ENCODE results near the gene FUS. TPM values are rescaled to one million over a fixed set of nuclear protein-coding genes. Genes with fewer than 3 reads are reported as not detected.

Gene FUS
- total and polyA plus RNA-seq, 2 of the 8 experiments (the other 6 are each of a cell fraction or from before 2014, with no cell fraction given), result 484 to 685 TPM

DNA sequence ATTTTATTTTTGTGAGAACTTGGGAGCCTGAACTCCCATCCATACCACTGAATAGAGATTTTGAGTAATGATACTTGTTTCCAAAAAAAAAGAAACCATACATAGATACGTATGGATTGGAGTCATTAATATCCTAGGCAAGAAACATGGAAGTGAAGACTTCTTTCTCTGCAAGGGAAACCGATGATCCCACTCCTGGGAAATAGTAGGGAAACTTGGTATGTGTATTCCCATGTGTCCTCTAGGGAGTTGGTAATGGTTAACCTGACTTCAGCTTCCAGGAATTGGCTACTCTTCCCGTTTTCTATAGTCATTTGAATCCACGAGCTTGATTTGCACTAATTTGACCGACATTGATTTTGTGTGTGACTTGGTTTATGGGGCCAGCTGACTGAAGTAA lies 5.4 kb downstream of the FUS start:
- Histone ChIP-seq H2AK5ac (ENCODE audit: low read depth, low read length) (no peak overlapping the region), H3K79me1 (ENCODE audit: low read depth, low read length) (peaks cover 12% of the 10 kb centered on the region), H3K27ac (ENCODE audit: low read depth, low read length) (no peak overlapping the region), H3K9ac (replicated peaks in 1 of 4; ENCODE audit: extremely low read depth in 1 of 4, low read depth in 3 of 4, low read length in 3 of 4) (no peak overlapping the region), H3K18ac (ENCODE audit: extremely low read depth, low read length) (no peak overlapping the region), H3K14ac (ENCODE audit: insufficient read length) (no peak overlapping the region), H3K56ac (replicated peaks; ENCODE audit: insufficient read length, low read depth, low read length) (no peak overlapping the region), H4K5ac (ENCODE audit: insufficient read length, low read depth, low read length) (no peak overlapping the region), H2BK12ac (ENCODE audit: low read depth, low read length) (no peak overlapping the region), H2BK15ac (ENCODE audit: low read length) (no peak overlapping the region), H3K27me3 (replicated peaks in 1 of 4; ENCODE audit: control insufficient read depth in 3 of 4, extremely low read depth in 1 of 4, insufficient read depth in 3 of 4, low read length in 3 of 4) (no peaks in the 10 kb centered on the region), H3K23ac (ENCODE audit: insufficient read length) (no peak overlapping the region), H3K4me3 (ENCODE audit: extremely low read depth in 1 of 4, insufficient read depth in 2 of 4, low read depth in 3 of 4, low read length in 4 of 4) (no peak overlapping the region), H4K91ac (replicated peaks; ENCODE audit: insufficient read length, low read length) (no peak overlapping the region), H2AFZ (ENCODE audit: low read length) (no peak overlapping the region), H3K4me1 (replicated peaks in 1 of 4; ENCODE audit: control insufficient read depth in 3 of 4, insufficient read depth in 4 of 4, low read length in 3 of 4) (peaks cover 0 to 5% (median 1%) of the 10 kb centered on the region in 4 experiments; a peak in 5 of 7 replicates), H4K8ac (ENCODE audit: extremely low read depth, insufficient read depth, low read length) (no peak overlapping the region), H2BK120ac (replicated peaks; ENCODE audit: low read depth, low read length) (no peak overlapping the region), H3K4ac (replicated peaks; ENCODE audit: insufficient read length, low read depth, low read length) (no peak overlapping the region), H3K9me3 (ENCODE audit: insufficient read depth in 2 of 2, low read depth in 1 of 2, low read length in 1 of 2) (no peaks in the 10 kb centered on the region), H3K23me2 (ENCODE audit: low read depth, low read length) (peaks cover 9% of the 10 kb centered on the region; the same call in 1 of the 2 replicates), H4K20me1 (replicated peaks in 1 of 2; ENCODE audit: control insufficient read depth in 1 of 2, insufficient read depth in 2 of 2, low read length in 2 of 2) (peaks cover 46 to 65% of the 10 kb centered on the region in 2 experiments), H2BK20ac (ENCODE audit: low read length) (no peak overlapping the region), H3K79me2 (ENCODE audit: control insufficient read depth in 1 of 2, insufficient read depth in 2 of 2, low read length in 2 of 2) (peaks cover 40 to 99% of the 10 kb centered on the region in 2 experiments), H3K4me2 (ENCODE audit: insufficient read depth in 1 of 2, low read depth in 2 of 2, low read length in 2 of 2) (no peak overlapping the region), H3K36me3 (ENCODE audit: control insufficient read depth in 2 of 4, insufficient read depth in 4 of 4, low read length in 3 of 4) (peaks cover 66 to 87% (median 80%) of the 10 kb centered on the region in 4 experiments), H2BK5ac (ENCODE audit: low read depth, low read length) (no peak overlapping the region)
- FAIRE-seq, result no peak
- TF ChIP-seq, protein P1, sequence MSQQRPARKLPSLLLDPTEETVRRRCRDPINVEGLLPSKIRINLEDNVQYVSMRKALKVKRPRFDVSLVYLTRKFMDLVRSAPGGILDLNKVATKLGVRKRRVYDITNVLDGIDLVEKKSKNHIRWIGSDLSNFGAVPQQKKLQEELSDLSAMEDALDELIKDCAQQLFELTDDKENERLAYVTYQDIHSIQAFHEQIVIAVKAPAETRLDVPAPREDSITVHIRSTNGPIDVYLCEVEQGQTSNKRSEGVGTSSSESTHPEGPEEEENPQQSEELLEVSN (IDR thresholded peaks at IDR 0.05), result no peak
- TF ChIP-seq SRF (IDR thresholded peaks at IDR 0.05; ENCODE audit: low read depth, low read length), result no peak
- no peak for TF ChIP-seq POU5F1 (IDR thresholded peaks at IDR 0.05; ENCODE audit: low read depth, low read length)
- no peak for TF ChIP-seq CHD2 (IDR thresholded peaks at IDR 0.05; ENCODE audit: low read length)
- no peak for TF ChIP-seq BACH1 (IDR thresholded peaks at IDR 0.05; ENCODE audit: low read length)
- TF ChIP-seq SIX5 (IDR thresholded peaks at IDR 0.05; ENCODE audit: low read depth, low read length), result no peak
- 87% methylated on average over 5 of the region's 5 CpGs; no CpG with 5 or more reads in 1 of the 2 experiments for WGBS, 2 experiments (ENCODE audit: extremely low coverage in 1 of 2, insufficient coverage in 1 of 2, insufficient read length in 1 of 2, insufficient replicate concordance in 2 of 2, low coverage in 1 of 2, low lambda C conversion rate in 2 of 2, missing lambda C conversion rate in 1 of 2)
- POLR2A ChIA-PET (ENCODE audit: partially characterized antibody), result interaction anchor here (1.0 to 6.9 kb wide), 12 partner anchors 8 to 199 kb away, joined by 3 to 407 read pairs (median 6); partner anchors contain the start of genes BCKDK, FUS, KAT8 and PRSS8
- CTCF ChIA-PET (ENCODE audit: partially characterized antibody), result interaction anchor here (0.6 to 0.7 kb wide), 2 partner anchors 25 to 46 kb away, joined by 3 read pairs; no protein-coding TSS in a partner anchor
- no peak for DNase-seq (ENCODE audit: low read depth in 1 of 2, low spot score in 2 of 2)
